EH (cell line): ENCODE results near the gene TELO2.
A peak's percentile ranks its signal among the peaks of the same experiment; 100 is the strongest.
"Not testable (repeated sequence)": the region's sequence is repeated elsewhere in the genome, so short reads cannot be mapped to it uniquely, and the experiment has no call there.

ENCODE experiments used
- DNase-seq: peaks from one replicate; pipeline ENCODE4 v3.0.0-alpha.2; 2015; ENCODE audit warnings: low read depth

Gene TELO2

DNA sequence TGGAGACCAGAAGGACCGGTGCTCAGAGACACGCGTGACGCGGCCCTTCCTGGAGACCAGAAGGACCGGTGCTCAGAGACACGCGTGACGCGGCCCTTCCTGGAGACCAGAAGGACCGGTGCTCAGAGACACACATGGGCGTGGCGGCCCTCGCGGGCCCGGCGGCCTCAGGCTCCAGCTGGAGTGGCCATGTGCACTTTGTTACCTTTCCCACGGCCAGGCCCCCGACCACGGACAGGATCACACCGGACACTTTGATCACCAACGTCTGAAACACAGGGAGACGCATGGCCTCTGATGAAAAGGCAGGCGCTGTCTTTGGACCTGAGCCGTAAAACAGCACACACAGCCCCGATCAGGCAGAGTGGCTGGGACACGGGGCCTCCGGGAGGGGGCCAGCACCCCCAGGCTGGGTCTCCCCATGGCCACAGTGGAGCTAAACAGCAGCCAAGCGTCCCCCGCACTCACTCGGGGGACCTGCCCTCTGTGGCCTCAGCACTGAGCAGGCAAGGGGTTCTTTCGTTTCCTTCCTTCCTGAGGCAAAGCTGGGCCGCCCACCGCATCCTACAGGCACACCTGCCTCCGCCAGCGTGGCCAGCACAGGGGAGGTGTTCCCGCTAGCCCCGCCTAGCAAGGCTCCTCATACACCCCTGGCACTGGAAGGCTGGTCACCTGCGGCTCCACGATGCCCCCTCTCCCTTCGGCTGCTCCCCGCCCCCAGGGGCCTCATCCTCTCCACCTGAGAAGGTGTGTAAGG, 35.5 kb upstream of the TELO2 start:
- DNase-seq = no peak

DNA sequence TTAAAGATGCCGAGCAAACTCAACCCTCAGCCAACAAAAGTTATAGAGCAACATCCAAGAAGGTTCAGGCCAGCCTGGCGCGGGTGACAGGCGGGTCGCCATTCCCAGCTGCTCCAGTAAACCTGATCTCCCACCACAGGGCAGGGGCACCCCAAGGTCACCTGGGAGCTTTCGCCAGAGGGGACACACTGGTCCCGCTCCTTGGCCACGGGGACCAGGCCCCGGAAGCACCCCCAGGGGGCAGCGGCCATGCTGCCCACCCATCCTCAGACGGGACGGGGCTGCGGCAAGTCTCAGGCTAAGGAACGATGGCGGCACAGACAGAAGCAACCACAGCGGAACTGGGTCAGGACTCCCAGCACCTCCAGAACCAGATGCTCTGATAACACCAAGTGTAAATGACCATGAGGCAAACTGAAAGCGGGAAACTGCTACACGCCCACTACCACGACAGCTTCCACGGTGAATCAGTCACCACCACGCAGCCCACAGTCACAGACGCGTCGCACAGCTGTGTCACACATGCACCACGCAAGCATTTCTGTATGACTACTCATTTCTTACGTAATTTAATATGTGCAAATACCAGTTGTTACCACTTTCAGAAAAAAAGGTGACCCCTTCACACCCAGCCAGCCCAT, 34.7 kb upstream of the TELO2 start:
- DNase-seq = peak; percentile 27

DNA sequence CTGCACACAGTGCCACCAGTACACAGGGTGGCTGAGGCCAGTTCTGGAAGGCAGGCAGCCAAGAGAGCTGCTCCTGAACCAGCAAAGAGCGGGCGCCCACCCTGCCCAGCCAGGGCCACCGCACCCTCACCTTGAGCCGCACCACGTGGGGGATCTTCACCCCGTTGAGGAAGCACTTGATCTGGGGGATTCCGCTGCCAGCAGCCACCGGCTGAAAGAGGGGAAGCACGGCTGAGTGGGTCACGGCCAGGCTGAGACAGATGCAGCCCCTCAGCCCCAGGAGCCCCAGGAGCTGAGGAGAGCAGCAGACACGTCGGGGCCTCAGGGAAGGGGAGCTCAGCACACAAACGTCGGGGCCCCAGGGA, 34.2 kb upstream of the TELO2 start:
- DNase-seq = no peak

DNA sequence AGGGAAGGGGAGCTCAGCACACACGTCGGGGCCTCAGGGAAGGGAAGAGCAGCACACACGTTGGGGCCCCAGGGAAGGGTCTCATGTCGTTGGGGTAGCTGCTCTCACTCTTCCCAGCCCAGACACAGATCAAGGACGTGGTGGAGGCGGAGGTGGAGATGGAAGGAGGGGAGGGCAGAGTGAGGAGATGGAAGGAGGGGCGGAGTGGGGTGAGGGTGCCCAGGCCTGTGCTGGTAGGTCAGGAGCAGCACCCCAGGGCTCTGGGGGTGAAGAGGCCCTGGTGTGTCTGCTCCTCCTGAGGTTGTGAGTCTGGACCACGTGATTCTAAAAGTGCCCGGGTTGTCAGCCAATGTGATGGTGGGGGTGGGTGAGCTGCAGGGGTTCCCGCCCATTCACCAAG, 33.2 kb upstream of the TELO2 start:
- no peak for DNase-seq

DNA sequence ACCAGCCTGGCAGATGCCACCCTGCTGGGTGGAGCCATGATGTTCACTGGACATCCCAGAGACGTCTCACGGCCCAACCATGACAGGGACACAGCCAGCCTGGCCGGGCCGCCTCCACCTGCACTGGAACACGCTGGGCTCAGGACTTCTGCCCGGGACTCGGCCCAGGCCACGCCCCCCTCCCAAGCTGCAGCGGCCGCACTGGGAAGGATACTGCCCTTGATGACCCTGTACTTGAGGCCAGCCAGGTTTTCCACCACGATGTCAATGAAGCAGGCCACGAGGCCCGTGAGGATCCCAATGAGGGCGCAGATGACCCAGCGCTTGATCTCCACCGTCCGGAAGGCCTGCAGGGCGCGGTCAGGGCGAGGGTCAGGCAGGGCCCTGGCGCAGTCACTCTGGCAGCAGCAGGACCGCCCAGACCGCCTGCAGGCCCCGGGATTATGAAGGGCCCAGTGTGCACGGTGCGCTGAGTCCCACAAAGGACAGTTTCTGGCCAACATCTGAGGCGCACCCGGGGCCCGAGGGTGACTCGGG, 32.5 kb upstream of the TELO2 start:
- DNase-seq = no peak

DNA sequence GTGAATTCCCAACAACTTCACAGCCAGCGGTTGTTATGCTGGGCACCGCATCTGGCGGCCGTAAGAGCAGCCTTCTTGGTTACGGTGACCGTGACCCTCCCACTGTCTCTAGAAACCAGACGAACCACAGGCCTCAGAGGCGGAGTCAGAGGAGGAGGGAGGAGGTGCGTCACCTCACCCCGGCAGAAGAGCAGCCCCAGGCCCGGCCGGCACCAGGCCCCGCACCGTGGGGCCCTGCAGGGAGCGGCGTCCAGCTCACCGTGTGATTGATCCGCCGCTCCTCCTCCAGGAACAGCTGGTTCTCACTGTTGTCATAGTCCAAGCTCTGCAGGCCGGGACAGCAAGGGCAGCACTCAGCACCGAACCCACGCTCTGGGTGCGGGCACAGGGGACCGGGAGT, 32.0 kb upstream of the TELO2 start:
- DNase-seq = no peak

DNA sequence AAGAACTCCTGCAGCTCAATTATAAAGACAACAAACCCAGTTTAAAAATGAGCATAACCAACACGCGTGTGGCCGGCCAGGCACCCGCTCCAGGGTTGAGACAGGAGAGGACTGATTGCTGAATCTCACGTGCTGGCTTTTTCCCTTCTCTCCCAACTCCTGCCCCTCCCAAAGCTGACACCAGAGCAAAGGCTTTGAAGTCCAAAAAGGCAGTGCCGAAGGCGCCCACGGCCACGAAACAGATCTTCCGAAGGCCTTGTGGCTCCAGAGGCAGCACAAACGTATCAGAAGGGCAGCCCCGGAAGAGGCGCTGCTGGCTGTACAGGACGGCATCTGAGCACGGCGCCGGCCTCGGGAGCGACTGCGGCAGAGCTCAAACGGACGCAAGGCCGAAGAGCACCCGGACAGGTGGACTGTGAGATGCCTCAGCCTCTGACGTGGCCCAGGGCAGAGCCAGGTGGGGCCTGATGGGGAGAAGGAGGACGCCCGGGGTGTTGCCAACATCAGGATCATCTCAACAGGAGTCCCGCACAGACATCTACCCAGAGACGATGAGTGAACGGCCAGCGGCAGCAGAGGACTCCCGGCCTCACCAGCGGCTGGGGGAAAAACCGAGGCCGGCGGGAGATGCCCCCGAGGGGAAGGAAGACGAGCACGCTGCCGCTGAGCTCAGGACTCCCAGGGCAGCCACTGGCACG, 28.8 kb upstream of the TELO2 start:
- no peak for DNase-seq

DNA sequence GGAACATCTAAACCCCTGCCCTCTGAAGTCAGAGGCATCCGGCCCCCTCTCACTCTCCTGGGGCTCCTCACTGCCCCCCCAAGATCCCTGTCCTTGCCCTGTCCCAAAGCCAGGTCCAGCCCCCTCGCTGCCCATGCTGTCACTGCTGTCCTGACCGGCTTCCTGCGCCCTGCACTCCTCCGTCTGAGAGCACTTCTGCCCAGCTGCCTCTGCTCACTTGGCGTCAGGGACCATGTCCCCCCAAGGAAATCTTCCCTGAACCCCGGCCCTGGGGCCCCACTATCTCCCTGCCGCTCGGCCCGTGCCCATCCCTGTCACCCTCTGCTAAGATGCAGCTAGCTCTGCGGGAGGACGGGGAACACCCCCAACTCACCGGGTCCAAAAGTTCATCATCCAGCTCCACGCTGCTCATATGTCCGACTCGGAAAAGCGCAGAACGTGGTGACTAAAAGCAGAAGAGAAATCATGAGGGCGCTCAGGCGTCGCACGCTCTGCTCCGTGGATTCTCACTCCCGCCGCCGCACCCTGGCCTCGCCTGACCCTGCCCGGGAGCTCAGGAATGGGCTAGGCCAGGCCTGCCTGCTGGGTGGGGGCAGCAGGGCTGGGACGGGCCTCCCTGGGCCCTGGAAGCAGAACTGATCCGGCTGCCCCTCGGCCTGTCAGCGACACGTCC, 28.1 kb upstream of the TELO2 start:
- DNase-seq = no peak

DNA sequence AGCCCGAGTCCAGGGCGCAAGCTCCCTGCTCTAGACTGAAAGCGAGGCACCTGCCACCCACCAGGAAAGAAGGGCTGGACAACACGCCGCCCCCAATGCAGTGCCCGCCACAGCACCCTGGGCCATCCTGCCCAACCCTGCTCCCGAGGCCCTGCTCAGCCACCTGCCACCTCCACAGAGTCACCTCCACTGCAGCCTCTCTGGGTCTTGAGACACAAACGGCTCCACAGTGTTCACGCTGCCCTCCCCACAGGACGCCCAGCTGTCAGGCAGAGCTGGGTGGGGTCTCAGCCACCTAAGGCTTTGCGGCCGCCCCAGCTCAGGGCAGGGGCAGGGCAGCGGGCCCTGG, 27.6 kb upstream of the TELO2 start:
- no peak for DNase-seq

DNA sequence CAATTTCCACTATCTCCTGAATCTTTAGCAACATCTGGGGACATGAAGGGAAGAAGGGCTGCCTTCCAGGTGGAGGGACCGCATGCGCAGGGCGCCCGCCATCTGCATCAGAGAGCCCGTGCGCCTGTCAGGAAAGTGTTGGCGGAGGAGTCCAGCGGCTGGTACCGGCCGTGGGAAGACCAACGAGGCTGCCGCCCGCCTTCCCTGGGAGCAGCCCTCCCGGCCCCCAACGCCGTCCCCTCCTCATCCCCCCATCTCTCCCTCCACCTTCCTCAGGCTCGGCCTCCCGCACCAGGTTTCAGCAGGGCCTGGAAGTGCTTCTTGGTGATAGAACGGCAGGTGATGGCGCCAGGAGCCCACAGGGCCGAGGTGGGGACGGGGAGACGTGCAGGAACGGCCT, 27.1 kb upstream of the TELO2 start:
- DNase-seq = no peak

DNA sequence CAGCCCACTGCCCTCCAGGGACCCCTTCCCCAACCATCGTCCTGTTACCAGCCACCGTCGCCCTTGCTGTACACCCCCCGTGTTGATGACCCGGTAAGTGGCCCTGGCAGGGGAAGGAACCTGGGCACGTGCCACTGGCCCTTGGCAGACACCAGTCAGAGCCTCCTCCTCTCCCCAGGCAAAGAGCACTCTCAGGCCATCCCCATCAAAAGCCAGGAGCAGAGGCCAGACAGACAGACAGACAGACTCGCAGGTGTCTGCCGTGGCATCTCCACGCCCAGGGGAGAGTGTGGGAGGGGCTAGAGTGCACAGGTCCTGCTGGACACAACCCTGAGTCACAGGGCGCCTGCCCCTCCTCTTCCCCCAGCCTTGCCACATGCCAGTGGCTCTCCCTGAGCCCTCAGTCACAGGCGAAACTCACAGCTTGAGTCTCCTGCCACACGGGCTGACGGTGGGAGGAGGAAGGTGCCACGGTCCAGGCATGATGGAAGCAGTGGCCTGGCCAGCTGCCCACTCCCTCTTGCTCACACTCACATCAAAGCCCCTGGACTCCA, 26.1 kb upstream of the TELO2 start:
- DNase-seq = no peak

DNA sequence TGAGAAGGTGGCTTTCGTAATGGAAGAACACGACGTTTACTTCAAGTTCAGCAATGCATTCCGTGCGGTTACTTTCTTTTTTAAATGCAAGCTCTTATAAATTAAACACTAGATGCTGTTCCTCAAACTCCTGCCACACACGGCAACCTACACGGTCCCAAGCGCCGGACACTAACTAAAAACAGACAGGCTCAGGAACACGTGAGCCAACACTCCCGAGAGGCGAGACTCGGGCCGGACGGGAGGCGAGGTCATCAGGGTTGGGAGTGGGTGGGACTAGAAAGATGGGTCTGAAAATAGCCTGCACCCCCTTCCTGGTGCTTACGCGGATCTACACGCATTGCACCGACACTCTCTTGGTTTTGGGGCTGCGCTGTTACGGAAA, 24.7 kb upstream of the TELO2 start:
- no peak for DNase-seq

DNA sequence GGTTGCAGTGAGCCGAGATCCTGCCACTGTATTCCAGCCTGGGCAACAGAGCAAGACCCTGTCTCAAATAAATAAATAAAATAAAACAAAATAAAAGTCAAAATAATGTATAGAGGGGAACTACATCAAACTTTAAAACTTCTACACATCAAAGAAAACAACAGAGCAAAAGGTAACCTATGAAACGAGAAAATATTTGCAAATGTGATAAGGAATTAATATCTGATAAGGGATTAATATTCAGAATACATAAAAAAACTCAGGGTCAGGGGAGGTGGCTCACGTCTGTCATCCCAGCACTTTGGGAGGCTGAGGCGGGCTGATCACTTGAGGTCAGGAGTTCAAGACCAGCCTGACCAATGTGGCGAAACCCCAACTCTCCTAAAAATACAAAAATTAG, 24.0 kb upstream of the TELO2 start:
- DNase-seq = not testable (repeated sequence)

DNA sequence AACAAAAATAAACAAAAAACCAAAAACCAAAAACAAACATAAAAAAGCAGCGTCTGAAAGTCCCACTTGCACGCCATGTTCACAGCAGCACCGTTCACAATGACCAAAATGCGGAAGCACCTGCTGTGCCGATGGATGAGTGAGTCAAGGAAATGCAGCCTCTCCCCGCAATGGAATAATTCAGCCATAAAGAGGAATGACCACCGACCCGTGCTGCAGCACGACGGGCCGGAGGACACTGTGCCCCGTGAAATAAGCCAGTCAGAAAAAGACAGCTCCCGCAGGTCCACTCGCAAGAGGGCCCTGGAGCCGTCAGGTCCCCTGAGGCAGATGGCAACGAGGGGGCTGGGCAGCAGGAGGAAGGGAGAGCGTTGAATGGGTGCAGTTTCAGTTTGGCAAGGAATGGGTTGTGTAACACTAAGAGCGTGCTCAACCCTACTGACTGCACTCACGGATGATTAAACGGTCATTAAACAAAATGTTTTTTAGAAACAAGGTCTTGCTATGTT, 23.4 kb upstream of the TELO2 start:
- no peak for DNase-seq

DNA sequence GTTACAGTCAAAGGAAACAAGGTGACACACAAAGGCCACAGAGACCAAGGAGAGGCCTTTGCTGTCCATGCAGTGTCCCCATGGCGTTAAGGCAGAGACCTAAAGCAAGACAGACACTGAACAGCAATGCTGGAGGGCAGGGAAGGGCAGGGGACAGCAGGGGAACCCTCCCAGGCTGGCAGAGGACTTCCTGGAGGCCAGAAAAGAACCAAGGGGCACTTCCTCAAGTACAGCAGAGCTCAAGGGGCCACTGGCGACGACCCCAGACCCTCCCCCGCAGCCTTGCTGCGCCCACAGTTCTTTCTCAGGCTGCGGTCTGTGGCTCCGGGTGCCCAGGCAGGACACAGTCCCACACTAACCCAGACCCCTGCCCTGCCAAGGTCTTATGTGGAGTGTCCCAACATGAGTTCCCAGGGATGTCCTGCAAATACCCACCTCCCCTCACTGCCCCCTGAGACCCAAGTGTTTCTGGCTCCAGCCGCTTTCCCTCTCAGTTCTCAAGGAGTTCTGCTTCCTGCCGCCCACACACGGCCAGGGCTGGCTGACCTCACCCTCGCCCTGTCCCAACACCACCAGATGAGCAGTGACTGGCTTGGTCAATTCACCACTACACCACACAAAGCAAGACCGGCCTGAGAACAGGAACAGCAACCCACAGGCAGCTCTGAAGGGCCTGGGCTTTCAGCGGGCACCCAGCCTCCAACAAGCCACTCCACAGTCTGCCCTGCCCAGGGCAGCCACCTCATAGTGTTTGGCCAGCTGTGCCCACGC, 22.5 kb upstream of the TELO2 start:
- peak; percentile 15 for DNase-seq

DNA sequence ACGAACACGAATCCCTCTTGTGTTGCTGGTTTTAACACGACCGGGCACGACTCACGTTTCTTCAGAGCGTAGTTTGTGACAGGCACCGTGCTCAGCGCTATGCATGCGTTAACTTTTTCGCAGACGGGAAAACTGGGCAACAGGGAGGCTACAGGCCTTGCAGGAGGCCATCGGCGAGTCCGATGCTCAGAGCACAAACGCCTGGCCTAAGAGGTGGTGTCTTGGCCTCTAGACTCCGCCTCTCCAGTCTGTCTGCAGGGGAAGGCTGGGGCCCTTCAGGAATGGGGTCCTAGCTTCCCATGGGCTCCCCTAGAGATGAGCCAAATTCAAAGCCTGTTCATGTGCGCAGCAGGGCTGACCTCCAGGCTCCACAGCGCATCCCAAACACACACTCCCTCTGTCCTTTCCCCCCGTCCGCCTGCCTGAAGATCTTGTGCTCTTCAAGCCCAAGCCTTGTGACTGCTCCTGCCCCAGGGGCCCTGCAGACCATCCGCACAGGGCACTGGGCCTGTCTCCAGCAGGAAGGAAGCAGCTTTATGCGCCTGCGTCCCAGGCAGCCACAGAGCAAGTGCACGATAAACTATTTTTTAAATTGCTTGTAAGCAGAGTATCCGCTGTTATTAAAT, 21.5 kb upstream of the TELO2 start:
- DNase-seq = no peak

DNA sequence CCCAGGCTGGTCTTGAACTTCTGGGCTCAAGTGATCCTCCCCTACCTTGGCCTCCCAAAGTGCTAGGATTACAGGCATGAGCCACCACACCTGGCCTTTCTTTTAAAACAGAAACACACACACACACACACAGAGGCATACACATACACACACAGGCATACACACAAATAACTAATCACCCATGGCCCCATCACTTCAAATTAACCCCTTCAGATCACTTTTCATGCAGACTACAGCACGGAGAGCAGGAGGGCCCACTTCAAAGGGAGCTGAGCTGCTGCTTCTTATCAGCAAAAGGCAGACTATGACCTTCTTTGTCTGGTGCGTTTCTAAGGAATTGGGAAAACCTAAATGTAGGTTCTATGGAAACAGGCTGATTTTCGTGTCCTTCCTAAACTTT, 20.2 kb upstream of the TELO2 start:
- DNase-seq = no peak

DNA sequence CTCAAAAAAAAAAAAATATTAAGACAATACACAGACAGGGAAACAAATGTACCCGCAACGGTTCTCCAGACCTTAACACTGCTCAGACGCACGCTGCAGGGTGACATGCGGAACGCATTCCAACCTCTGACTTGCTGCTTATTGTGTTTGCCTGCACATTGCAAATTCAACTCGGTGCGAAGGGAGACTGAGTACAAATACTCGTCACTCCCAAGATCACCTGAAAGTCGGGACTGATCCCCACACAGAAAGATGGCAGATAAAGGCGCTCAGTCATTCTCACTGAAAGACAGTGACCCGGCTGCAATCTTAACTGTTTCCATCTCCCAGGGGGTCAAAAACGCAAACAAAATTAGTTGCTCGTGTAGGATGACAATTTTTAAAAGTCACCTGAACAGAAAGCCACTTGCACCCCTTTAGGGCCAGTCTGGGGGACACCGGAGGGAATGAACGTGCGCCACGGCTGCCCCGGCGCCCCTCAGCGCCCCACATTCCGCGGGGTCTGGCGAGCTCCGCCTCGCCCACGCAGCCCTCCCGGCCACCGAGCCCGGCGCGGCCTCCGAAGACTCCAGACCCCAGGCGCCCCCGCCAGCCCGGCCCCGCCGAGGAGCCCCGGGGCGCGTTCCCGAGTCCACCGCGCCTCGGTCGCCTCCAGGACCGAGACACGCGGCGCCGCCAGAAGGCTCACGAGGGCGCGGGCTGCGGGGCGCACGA, 18.9 kb upstream of the TELO2 start:
- peak; percentile 11 for DNase-seq

DNA sequence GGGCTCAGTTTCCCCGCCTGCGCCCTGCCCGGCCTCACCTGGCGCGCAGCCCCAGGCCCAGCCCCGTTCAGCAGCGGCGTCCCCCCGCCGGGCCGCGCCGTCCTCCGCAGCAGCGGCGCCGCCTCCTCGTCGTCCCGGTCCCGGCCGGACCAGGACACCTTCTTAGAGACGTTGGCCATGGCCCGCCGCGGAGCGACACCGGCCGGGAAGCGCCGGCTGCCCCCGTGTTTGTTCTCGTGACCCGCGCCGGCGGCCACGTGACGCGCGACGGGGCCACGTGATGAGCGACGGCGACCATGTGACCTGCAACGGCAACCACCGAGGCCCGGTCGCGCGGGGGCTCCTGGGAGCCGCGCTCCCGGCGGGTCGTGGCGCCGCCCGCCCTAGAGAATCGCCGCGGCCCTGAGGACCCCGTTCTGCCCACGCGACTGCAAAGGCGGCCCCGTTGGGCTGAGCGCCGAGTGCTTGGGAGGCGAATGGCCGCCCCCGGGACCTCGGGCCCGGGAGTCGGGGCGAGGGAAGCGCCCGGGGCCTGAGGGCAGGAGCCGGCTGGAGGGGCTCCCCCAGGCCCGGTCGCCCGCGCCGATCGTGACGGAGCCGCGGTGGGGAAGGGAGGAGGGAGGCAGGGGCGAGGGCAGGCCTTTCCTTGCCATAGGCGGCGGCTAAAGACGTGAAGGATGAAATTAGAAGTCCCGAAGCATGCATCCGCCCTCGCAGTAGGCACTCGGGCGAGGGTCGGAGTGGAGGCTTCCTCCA, 18.2 kb upstream of the TELO2 start, which contains the start of gene CLCN7:
TSS of gene CLCN7 (minus strand) at position 233 of the 756 bp plus-strand sequence. CDS start at position 179, 54 bp downstream.
- DNase-seq = peak; percentile 81
